Peyer's patch (tissue), 4 donors: ENCODE data around the gene SOX8.

Experiments used
- CTCF ChIP-seq, 6 experiments: fragments of 450-650 bp in 4 of 6; fragments of 200-600 bp in 2 of 6; sonication (generic) in 1 of 6; IDR thresholded peaks; one replicate each; pipeline ENCODE4 v1.5.1; 2017 to 2019; ENCODE audit warnings: antibody characterized with exemption in 6 of 6, mild to moderate bottlenecking in 3 of 6, moderate library complexity in 1 of 6
- POLR2A ChIP-seq, 2 donors: fragments of 450-650 bp; IDR thresholded peaks; one replicate each; pipeline ENCODE4 v1.5.1; 2017; ENCODE audit warnings: antibody characterized with exemption in 2 of 2, mild to moderate bottlenecking in 2 of 2, moderate library complexity in 2 of 2

- TF ChIP-seq POLR2A (IDR thresholded peaks at IDR 0.05) (no peak), CTCF (IDR thresholded peaks at IDR 0.05) (no peak)
Observed at GRCh38 chr16:983044-984030, 1.8 kb downstream of the SOX8 start.
